ENCODE measurements around the gene FIBP. TPM values are rescaled to one million over a fixed set of nuclear protein-coding genes. Genes with fewer than 3 reads are reported as not detected.

Gene FIBP
- total RNA-seq, 1 donor from 2014 or later: 78.6 TPM

GRCh38 chr11:65884716-65885092, 3.6 kb downstream of the FIBP start:
- Histone ChIP-seq H3K27me3 (no peaks in the 10 kb centered on the region), H3K4me3 (no peak overlapping the region), H3K9me3 (no peaks in the 10 kb centered on the region), H3K4me1 (peaks cover 41% of the 10 kb centered on the region), H3K27ac (peak overlapping the region; percentile 33), H3K36me3 (peaks cover 0 to 37% of the 10 kb centered on the region in 2 donors)
- intact Hi-C loops (cut with DNase I): loop anchor here (5.0 kb wide), 3 partner anchors 33 to 118 kb away; partner anchors contain the start of genes BANF1, C11orf68, DRAP1 and EIF1AD
- TF ChIP-seq CTCF (IDR thresholded peaks at IDR 0.05) (peak; percentile 95 to 99 (median 95)), POLR2A (IDR thresholded peaks at IDR 0.05) (no peak), POLR2AphosphoS5 (IDR thresholded peaks at IDR 0.05; ENCODE audit: insufficient read depth in 1 of 2, low read depth in 1 of 2) (peak; percentile 50 to 75)
- no peak for DNase-seq (ENCODE audit: extremely low spot score in 2 of 2)

- no peaks in the 10 kb centered on the region for H3K27me3 ChIP-seq
- H3K4me1 ChIP-seq: peaks cover 34% of the 10 kb centered on the region
- TF ChIP-seq CTCF (IDR thresholded peaks at IDR 0.05) (no peak), POLR2AphosphoS5 (IDR thresholded peaks at IDR 0.05; ENCODE audit: insufficient read depth in 1 of 2, low read depth in 1 of 2) (no peak), POLR2A (IDR thresholded peaks at IDR 0.05) (no peak)
- no peaks in the 10 kb centered on the region for H3K9me3 ChIP-seq
- intact Hi-C loops (cut with DNase I): loop anchor here (5.0 kb wide), 1 partner anchor 33 kb away; the partner anchor contains the start of genes C11orf68 and DRAP1
- H3K27ac ChIP-seq: peak overlapping the region; percentile 33
- peaks cover 0 to 37% of the 10 kb centered on the region in 2 donors for H3K36me3 ChIP-seq
- DNase-seq (ENCODE audit: extremely low spot score in 2 of 2): no peak
- no peak overlapping the region for H3K4me3 ChIP-seq
Measured at GRCh38 chr11:65883786-65884715, 4.2 kb downstream of the FIBP start.

GRCh38 chr11:65883058-65883761, 5.1 kb downstream of the FIBP start:
- Histone ChIP-seq H3K9me3 (no peaks in the 10 kb centered on the region), H3K4me3 (no peak overlapping the region), H3K27me3 (no peaks in the 10 kb centered on the region), H3K27ac (no peak overlapping the region), H3K4me1 (peaks cover 30% of the 10 kb centered on the region), H3K36me3 (peaks cover 0 to 37% of the 10 kb centered on the region in 2 donors)
- intact Hi-C loops (cut with DNase I): loop anchor here (5.0 kb wide), 1 partner anchor 34 kb away; the partner anchor contains the start of genes C11orf68 and DRAP1
- DNase-seq (ENCODE audit: extremely low spot score in 2 of 2): no peak
- TF ChIP-seq POLR2A (IDR thresholded peaks at IDR 0.05) (no peak), POLR2AphosphoS5 (IDR thresholded peaks at IDR 0.05; ENCODE audit: insufficient read depth in 1 of 2, low read depth in 1 of 2) (no peak), CTCF (IDR thresholded peaks at IDR 0.05) (no peak)

- intact Hi-C loops (cut with DNase I): loop anchor here (5.0 kb wide), 1 partner anchor 35 kb away; the partner anchor contains the start of genes C11orf68 and DRAP1
- Histone ChIP-seq H3K27me3 (no peaks in the 10 kb centered on the region), H3K27ac (no peak overlapping the region), H3K4me1 (peaks cover 23% of the 10 kb centered on the region), H3K9me3 (no peaks in the 10 kb centered on the region), H3K36me3 (peaks cover 0 to 37% of the 10 kb centered on the region in 2 donors), H3K4me3 (no peak overlapping the region)
- DNase-seq (ENCODE audit: extremely low spot score in 2 of 2): no peak
- no peak for TF ChIP-seq POLR2A (IDR thresholded peaks at IDR 0.05)
- TF ChIP-seq CTCF (IDR thresholded peaks at IDR 0.05): no peak
- no peak for TF ChIP-seq POLR2AphosphoS5 (IDR thresholded peaks at IDR 0.05; ENCODE audit: insufficient read depth in 1 of 2, low read depth in 1 of 2)
Measured at GRCh38 chr11:65882120-65883057, 5.9 kb downstream of the FIBP start.
